Lower leg skin (tissue), 3 donors: ENCODE measurements around the gene HMGB1.

ENCODE experiments used
- POLR2A ChIP-seq, 2 donors: fragments of 450-650 bp; IDR thresholded peaks; one replicate each; pipeline ENCODE4 v1.6.1; 2016 to 2017; ENCODE audit warnings: antibody characterized with exemption in 2 of 2, mild to moderate bottlenecking in 1 of 2, moderate library complexity in 1 of 2
- TF ChIP-seq, protein P1 (sequence below), 3 donors: fragments of 450-650 bp; IDR thresholded peaks; one replicate each; pipeline ENCODE4 v1.5.1; 2016; ENCODE audit warnings: antibody characterized with exemption in 3 of 3, mild to moderate bottlenecking in 3 of 3, moderate library complexity in 2 of 3

DNA sequence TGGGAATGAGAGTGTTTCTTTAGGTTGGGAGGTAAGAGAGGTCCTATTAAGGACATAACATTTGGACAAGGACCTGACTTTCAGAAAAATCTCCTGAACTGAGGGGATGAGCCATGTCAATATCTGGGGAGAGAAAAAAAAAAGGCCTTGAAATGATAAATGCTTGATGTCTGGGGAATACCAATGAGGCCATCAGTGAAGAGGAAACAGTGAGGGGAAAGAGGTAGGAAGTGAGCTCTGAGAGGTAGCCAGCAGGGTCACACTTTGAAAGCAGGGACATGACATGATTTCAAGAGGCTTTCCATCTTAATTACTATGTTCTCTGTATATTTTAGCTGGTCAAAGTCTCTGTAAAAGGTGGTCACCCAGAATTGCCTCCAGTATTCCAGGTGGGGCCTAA, 53.4 kb downstream of the HMGB1 start:
- no peak for TF ChIP-seq POLR2A (IDR thresholded peaks at IDR 0.05)
- TF ChIP-seq, protein P1, sequence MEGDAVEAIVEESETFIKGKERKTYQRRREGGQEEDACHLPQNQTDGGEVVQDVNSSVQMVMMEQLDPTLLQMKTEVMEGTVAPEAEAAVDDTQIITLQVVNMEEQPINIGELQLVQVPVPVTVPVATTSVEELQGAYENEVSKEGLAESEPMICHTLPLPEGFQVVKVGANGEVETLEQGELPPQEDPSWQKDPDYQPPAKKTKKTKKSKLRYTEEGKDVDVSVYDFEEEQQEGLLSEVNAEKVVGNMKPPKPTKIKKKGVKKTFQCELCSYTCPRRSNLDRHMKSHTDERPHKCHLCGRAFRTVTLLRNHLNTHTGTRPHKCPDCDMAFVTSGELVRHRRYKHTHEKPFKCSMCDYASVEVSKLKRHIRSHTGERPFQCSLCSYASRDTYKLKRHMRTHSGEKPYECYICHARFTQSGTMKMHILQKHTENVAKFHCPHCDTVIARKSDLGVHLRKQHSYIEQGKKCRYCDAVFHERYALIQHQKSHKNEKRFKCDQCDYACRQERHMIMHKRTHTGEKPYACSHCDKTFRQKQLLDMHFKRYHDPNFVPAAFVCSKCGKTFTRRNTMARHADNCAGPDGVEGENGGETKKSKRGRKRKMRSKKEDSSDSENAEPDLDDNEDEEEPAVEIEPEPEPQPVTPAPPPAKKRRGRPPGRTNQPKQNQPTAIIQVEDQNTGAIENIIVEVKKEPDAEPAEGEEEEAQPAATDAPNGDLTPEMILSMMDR (IDR thresholded peaks at IDR 0.05) = no peak
